H1 (cell line): ENCODE results near the gene RFT1. TPM values are rescaled to one million over a fixed set of nuclear protein-coding genes. Genes with fewer than 3 reads are reported as not detected.
A peak's percentile ranks its signal among the peaks of the same experiment; 100 is the strongest.

Experiments used
- ASH2L ChIP-seq: fragments of 200-600, 300-600 bp; sonication (generic); IDR thresholded peaks from one replicate; pipeline ENCODE4 v1.7.1; 2017; ENCODE audit warnings: low read length
- BRCA1 ChIP-seq: IDR thresholded peaks from 2 replicates; pipeline ENCODE4 v1.6.1; 2012; ENCODE audit warnings: low read depth, low read length, improper control_type of control experiment
- CBX8 ChIP-seq: fragments of 300-800, 300-1000 bp; sonication (generic); IDR thresholded peaks from 2 replicates; pipeline ENCODE4 v1.7.1; 2016; ENCODE audit warnings: low read depth, low read length, borderline replicate concordance
- CEBPB ChIP-seq: IDR thresholded peaks from 2 replicates; pipeline ENCODE4 v1.6.1; 2012; ENCODE audit warnings: low read depth, low read length
- CREB1 ChIP-seq: IDR thresholded peaks from 2 replicates; pipeline ENCODE4 v1.6.1; 2012; ENCODE audit warnings: inconsistent platforms
- CTBP2 ChIP-seq: IDR thresholded peaks from 2 replicates; pipeline ENCODE4 v1.7.0; 2011; ENCODE audit warnings: borderline replicate concordance, mild to moderate bottlenecking, moderate library complexity, mixed read lengths, low read length; ENCODE audit not compliant: insufficient read depth, insufficient read length
- EP300 ChIP-seq, 2 experiments: IDR thresholded peaks; 1 replicate in 1 of 2; 2 replicates in 1 of 2; pipeline ENCODE4 v1.6.1; 2011 to 2012; ENCODE audit warnings: low read depth in 2 of 2, low read length in 2 of 2, mild to moderate bottlenecking in 2 of 2, borderline replicate concordance in 1 of 2, inconsistent platforms in 1 of 2, moderate library complexity in 1 of 2
- GABPA ChIP-seq: IDR thresholded peaks from 2 replicates; pipeline ENCODE4 v1.6.1; 2011; ENCODE audit warnings: mild to moderate bottlenecking, low read length, moderate library complexity, borderline replicate concordance; ENCODE audit not compliant: insufficient read depth
- HDAC2 ChIP-seq, 2 experiments: fragments of 300-600 bp in 1 of 2; sonication (generic) in 1 of 2; IDR thresholded peaks; 2 replicates each; pipeline ENCODE4 v1.6.1; 2011 to 2012; ENCODE audit warnings: low read depth in 2 of 2, low read length in 2 of 2, mild to moderate bottlenecking in 2 of 2, moderate library complexity in 2 of 2, borderline replicate concordance in 1 of 2, inconsistent platforms in 1 of 2
- JUN ChIP-seq: IDR thresholded peaks from 2 replicates; pipeline ENCODE4 v1.6.1; 2011; ENCODE audit warnings: low read depth, mild to moderate bottlenecking, improper control_type of control experiment, low read length
- JUND ChIP-seq: IDR thresholded peaks from 2 replicates; pipeline ENCODE4 v1.6.1; 2011; ENCODE audit warnings: mild to moderate bottlenecking, improper control_type of control experiment, low read length
- KDM1A ChIP-seq: fragments of 200-600, 300-600 bp; sonication (generic); IDR thresholded peaks from 2 replicates; pipeline ENCODE4 v1.7.1; 2016; ENCODE audit warnings: mild to moderate bottlenecking, low read length, borderline replicate concordance
- KDM4A ChIP-seq: IDR thresholded peaks from one replicate; pipeline ENCODE4 v1.7.1; 2012; ENCODE audit warnings: low read depth, mild to moderate bottlenecking, moderate library complexity, low read length, inconsistent platforms; ENCODE audit not compliant: severe bottlenecking
- NANOG ChIP-seq: IDR thresholded peaks from 2 replicates; pipeline ENCODE4 v1.6.1; 2011; ENCODE audit warnings: low read length, low read depth, mild to moderate bottlenecking, inconsistent platforms; ENCODE audit not compliant: insufficient read depth, poor library complexity, severe bottlenecking
- PHF8 ChIP-seq: fragments of 200-600 bp; sonication (generic); conservative IDR thresholded peaks from 2 replicates; pipeline ENCODE4 v1.7.1; 2012; ENCODE audit warnings: low read depth, mild to moderate bottlenecking, inconsistent platforms, low read length, moderate library complexity
- RAD21 ChIP-seq, 2 experiments: IDR thresholded peaks in 1 of 2; conservative IDR thresholded peaks in 1 of 2; 2 replicates each; pipeline ENCODE4 v1.6.1; 2011; ENCODE audit warnings: low read depth in 2 of 2, low read length in 2 of 2, improper control_type of control experiment in 1 of 2, inconsistent platforms in 1 of 2, mild to moderate bottlenecking in 1 of 2, moderate library complexity in 1 of 2
- SP4 ChIP-seq: IDR thresholded peaks from 2 replicates; pipeline ENCODE4 v1.6.1; 2012; ENCODE audit warnings: low read length, inconsistent platforms
- TBP ChIP-seq: IDR thresholded peaks from 2 replicates; pipeline ENCODE4 v1.6.1; 2011; ENCODE audit warnings: low read depth, low read length, improper control_type of control experiment
- polyA plus RNA-seq, 7 experiments: library from polyadenylated mRNA; depleted of rRNA in 3 of 7; stranded (reverse) in 5 of 7; unstranded in 2 of 7; fragments of >200 nt in 5 of 7; fragments of 200-250 nt in 2 of 7; gene quantifications; 1 replicate in 5 of 7; 2 replicates in 1 of 7; 4 replicates in 1 of 7; pipeline versions ENCODE4 v1.2.1 to v1.2.3, GENCODE V29; 2011 to 2013; ENCODE audit warnings: missing spikeins in 2 of 7, mixed read lengths in 2 of 7
- total RNA-seq: library from RNA; stranded (reverse); fragmentation: NEBNext Ultra II Directional; extraction: Animal tissue kit (Norgen Biotek cat#: 25700); gene quantifications from 2 replicates; pipeline ENCODE4 v1.2.1, GENCODE V29; 2021
- TF ChIP-seq, protein P1 (sequence below): IDR thresholded peaks from 2 replicates; pipeline ENCODE4 v1.6.1; 2012; ENCODE audit warnings: low read length, inconsistent platforms
- TF ChIP-seq, protein P2 (sequence below): IDR thresholded peaks from 2 replicates; pipeline ENCODE4 v1.6.1; 2011; ENCODE audit warnings: low read depth, mild to moderate bottlenecking, low read length; ENCODE audit not compliant: insufficient read depth

RFT1 gene
- total and polyA plus RNA-seq, 2 of the 8 experiments (the other 6 are each of a cell fraction or from before 2014, with no cell fraction given) = 27.7 to 42.4 TPM

DNA sequence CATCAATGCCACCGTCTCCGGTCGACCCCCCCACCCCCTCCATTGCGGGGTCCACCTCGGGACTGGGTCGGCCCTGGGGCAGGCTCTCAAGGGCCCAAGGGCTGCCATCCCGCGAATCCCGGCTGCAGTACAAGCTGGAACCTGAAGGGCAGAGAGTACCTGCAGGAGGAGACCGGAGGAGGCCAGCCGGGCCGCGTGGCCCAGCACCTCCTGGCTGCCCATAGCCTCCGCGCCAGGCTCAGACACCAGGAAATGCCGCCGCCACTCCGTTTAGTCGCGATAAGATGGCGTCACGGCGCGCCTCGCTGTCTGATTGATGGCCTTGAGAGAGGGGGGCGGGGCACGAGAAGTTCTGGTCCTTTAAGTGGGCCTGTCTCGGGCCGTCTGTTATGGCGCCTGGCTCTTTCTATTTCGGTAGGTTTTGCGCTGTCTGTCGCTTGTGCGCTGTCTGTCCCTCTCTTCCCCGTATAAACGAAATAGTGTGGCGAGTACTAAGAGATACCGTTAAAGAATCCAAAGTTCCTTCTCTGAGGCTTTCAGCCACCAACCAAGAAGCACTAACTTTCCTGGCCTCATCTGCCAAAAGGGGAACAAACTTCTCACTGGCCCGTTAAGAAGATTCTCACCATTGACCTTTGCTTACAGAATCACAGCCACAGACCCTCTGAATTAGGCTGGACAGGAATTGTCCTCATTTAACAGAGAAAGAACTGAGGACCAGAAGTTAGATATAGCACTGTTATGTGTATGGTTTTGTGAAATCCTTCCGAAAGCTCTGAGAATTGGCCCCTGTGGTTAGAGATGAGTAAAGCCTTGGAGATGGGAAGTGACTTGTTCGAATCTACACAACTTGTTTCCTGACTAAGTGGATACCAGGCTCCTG, at the start of gene RFT1 (continued):
- TF ChIP-seq CTBP2 (no peak), EP300 (IDR thresholded peaks at IDR 0.05; ENCODE audit: borderline replicate concordance in 1 of 2, low read depth in 2 of 2, low read length in 2 of 2) (peak in 1 of 2 experiments; percentile 55; a peak in 1 of 3 replicates), ASH2L (peak; percentile 86), CEBPB (no peak), SP4 (peak; percentile 76), KDM4A (peak; percentile 84), GABPA (no peak), BRCA1 (no peak), PHF8 (peak; percentile 95), CBX8 (no peak), JUND (no peak), JUN (no peak), KDM1A (no peak), CREB1 (peak; percentile 98), HDAC2 (IDR thresholded peaks at IDR 0.05; ENCODE audit: borderline replicate concordance in 1 of 2, low read depth in 2 of 2, low read length in 2 of 2) (peak; percentile 32 to 41; a peak in 1 of 4 replicates), TBP (peak; percentile 92), NANOG (no peak), RAD21 (IDR thresholded peaks at IDR 0.05 in 1 of 2, conservative IDR thresholded peaks at IDR 0.05 in 1 of 2; ENCODE audit: low read depth in 2 of 2, low read length in 2 of 2) (peak in 1 of 2 experiments; percentile 13; a peak in 2 of 4 replicates)
- TF ChIP-seq, protein P1, sequence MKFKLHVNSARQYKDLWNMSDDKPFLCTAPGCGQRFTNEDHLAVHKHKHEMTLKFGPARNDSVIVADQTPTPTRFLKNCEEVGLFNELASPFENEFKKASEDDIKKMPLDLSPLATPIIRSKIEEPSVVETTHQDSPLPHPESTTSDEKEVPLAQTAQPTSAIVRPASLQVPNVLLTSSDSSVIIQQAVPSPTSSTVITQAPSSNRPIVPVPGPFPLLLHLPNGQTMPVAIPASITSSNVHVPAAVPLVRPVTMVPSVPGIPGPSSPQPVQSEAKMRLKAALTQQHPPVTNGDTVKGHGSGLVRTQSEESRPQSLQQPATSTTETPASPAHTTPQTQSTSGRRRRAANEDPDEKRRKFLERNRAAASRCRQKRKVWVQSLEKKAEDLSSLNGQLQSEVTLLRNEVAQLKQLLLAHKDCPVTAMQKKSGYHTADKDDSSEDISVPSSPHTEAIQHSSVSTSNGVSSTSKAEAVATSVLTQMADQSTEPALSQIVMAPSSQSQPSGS = no peak; the same call in 1 of the 2 replicates
- TF ChIP-seq, protein P2, sequence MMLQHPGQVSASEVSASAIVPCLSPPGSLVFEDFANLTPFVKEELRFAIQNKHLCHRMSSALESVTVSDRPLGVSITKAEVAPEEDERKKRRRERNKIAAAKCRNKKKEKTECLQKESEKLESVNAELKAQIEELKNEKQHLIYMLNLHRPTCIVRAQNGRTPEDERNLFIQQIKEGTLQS = peak; percentile 74; the same call in 1 of the 2 replicates
